ENCODE data around the gene PTGDS. TPM values are rescaled to one million over a fixed set of nuclear protein-coding genes. Genes with fewer than 3 reads are reported as not detected.

Gene PTGDS
- total RNA-seq = 100 to 1,000 TPM in 2 of 8 experiments, 10 to 100 TPM in 2, 1 to 10 TPM in 4; 1.2 to 273 (median 12.3) TPM

DNA sequence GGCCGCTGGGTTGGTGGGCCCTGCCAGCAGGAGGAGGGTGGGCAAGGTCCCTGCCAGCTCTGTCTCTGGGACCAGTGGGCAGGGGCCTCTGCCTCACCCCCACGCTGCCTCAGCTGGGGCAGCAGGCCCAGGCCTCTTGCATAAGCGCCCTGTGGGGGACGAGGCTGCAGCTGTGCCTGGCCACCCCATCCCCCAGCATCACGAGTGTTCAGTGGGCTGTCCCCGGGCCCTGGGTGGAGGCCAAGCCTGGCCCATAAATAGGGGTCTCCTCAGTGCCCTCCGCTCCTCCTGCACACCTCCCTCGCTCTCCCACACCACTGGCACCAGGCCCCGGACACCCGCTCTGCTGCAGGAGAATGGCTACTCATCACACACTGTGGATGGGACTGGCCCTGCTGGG, at the start of gene PTGDS:
TSS of gene PTGDS (plus strand) at position 282 of the 400 bp plus-strand sequence. CDS start at position 357, 75 bp downstream.
- in situ Hi-C loops (cut with MboI; ENCODE audit: low pct_unique_long_range_greater_than_20kb in 2 of 9, low sequenced_read_pairs in 9 of 9, unreplicated experiment in 9 of 9) = no loop called here
- peak in 5 of 8 experiments; percentile 17 to 48 (median 31) for ATAC-seq (replicated peaks in 6 of 8)
- peak within 1 kb of the TSS; percentile 29 to 46 (median 37) for H3K4me3 ChIP-seq
- 50 to 67% (median 54%) methylated on average over 2 to 6 of the region's 10 CpGs; no CpG with 5 or more reads in 7 of the 10 experiments for WGBS, 10 experiments
- H3K27ac ChIP-seq = peak within 1 kb of the TSS in 1 of 2 donors; percentile 37
- H3K4me1 ChIP-seq (replicated peaks in 1 of 2) = peaks cover 3 to 10% of the 10 kb centered on the region in 2 donors

DNA sequence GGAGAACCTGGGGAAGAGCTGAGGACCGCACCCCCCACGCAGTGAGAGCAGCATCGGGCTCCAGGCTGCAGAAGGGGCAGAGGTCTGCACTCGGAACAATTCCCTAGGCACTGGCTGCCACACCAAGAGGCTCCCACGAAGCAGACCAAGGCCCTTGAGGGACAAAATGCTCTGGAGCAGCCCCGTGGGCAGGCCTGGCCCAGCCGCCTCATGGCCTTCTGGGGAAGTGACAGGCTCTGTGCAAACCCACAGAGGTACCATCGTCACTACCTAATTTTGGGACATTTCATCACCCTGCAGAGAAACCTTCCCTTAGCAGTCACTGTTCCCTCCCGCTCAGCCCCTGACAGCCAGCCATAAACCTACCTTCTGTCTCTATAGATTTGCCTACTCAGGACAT, 48.7 kb upstream of the PTGDS start:
- no peaks in the 10 kb centered on the region for H3K4me1 ChIP-seq (replicated peaks in 1 of 2)
- 83 to 100% (median 93%) methylated on average over 1 to 3 of the region's 9 CpGs; no CpG with 5 or more reads in 6 of the 10 experiments for WGBS, 10 experiments

DNA sequence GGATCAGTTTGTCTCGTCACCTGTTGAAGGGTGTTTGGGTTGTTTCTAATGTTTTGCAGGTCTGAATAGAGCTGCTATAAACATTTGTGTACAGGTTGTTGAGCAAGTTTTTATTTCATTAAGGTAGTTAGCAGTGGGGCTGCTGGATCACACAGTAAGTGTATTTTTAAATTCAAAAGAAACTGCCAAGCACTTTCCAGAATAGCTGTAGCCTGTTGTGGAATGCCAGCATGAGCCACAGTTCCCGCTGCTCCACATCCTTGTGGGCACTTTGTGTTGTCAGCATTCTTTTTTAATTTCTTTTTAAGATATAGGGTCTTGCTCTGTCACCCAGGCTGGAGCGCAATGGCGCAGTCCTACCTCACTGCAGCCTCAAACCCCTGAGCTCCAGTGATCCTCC, 47.3 kb upstream of the PTGDS start:
- H3K4me1 ChIP-seq (replicated peaks in 1 of 2) = no peaks in the 10 kb centered on the region
- in situ Hi-C loops (cut with MboI; ENCODE audit: low pct_unique_long_range_greater_than_20kb in 2 of 9, low sequenced_read_pairs in 9 of 9, unreplicated experiment in 9 of 9) = no loop called here
- no peak overlapping the region for H3K27ac ChIP-seq
- WGBS, 10 experiments = 75 to 100% (median 100%) methylated on average over 2 to 4 of the region's 4 CpGs; no CpG with 5 or more reads in 2 of the 10 experiments
- ATAC-seq (replicated peaks in 6 of 8) = no peak
- no peak overlapping the region for H3K4me3 ChIP-seq

More for the DNA sequence above, 48.7 kb upstream of the PTGDS start:
- H3K27ac ChIP-seq = no peak overlapping the region
- ATAC-seq (replicated peaks in 6 of 8) = peak in 3 of 8 experiments; percentile 22 to 43 (median 27)
- in situ Hi-C loops (cut with MboI; ENCODE audit: low pct_unique_long_range_greater_than_20kb in 2 of 9, low sequenced_read_pairs in 9 of 9, unreplicated experiment in 9 of 9) = no loop called here
- H3K4me3 ChIP-seq = no peak overlapping the region

DNA sequence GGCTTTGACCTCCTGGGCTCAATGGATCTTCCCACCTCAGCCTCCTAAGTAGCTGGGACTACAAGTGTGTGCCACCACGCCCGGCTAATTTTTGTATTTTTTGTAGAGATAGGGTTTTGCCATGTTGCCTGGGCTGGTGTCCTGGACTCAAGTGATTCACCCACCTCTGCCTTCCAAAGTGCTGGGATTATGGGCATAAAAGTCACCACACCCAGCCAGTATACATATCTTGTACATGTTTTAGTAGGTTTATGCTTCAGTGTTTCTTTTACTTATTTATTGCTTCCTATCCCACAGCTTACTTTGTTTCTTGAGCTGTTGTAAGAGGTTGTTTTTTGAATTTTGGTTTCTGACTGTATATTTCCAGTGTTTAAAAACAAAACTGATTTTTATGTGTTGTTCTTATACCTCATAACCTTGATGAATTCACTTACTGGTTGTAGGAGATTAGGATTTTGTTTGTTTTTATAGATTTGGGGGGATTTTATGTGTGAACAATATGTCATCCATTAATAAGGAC, 45.6 kb upstream of the PTGDS start:
- H3K4me1 ChIP-seq (replicated peaks in 1 of 2) = no peaks in the 10 kb centered on the region
- peak in 3 of 8 experiments; percentile 62 to 69 (median 65) for ATAC-seq (replicated peaks in 6 of 8)
- H3K4me3 ChIP-seq = no peak overlapping the region
- in situ Hi-C loops (cut with MboI; ENCODE audit: low pct_unique_long_range_greater_than_20kb in 2 of 9, low sequenced_read_pairs in 9 of 9, unreplicated experiment in 9 of 9) = no loop called here
- 37 to 100% (median 85%) methylated on average over 1 to 2 of the region's 2 CpGs; no CpG with 5 or more reads in 4 of the 10 experiments for WGBS, 10 experiments
- H3K27ac ChIP-seq = no peak overlapping the region

DNA sequence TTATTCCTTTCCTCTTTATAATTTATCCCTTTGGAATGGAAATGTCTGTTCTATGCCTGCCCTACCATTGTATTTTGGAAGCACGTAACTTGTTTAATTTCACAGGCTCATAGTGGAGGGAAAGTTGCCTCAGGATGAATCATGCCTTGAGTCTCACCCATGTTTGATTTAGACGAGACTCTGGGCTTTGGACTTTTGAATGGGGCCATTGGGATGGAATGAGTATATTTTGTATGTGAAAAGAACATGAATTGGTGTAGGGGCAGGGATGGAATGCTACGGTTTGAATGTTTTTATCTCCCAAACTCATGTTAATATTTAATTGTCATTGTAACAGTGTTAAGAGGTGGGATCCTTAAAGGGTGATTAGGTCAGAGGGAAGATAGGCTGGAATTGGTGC, 43.0 kb upstream of the PTGDS start:
- in situ Hi-C loops (cut with MboI; ENCODE audit: low pct_unique_long_range_greater_than_20kb in 2 of 9, low sequenced_read_pairs in 9 of 9, unreplicated experiment in 9 of 9) = no loop called here
- no peak overlapping the region for H3K27ac ChIP-seq
- WGBS, 10 experiments = 33 to 100% (median 80%) methylated on average over 1 to 3 of the region's 3 CpGs
- H3K4me1 ChIP-seq (replicated peaks in 1 of 2) = no peaks in the 10 kb centered on the region
- H3K4me3 ChIP-seq = no peak overlapping the region
- ATAC-seq (replicated peaks in 6 of 8) = peak in 3 of 8 experiments; percentile 27 to 46 (median 42)

DNA sequence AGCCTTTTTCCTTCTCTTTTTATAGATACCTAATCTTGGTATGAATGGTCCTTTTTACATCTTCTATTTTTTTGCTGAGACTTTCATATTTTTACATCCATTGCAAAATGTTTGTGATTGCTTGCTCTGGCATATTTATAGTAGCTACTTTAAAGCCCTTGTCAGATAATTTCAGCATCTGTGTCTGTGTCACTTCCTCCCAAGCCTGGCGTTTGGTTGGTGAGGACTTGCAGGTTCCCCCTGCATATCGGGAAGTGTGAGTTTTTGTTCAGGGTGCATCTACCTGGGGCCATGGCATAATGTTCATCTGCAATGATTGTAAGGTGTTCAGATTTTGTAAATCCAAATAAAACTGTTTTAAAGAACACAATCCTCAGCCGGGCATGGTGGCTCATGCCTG, 41.7 kb upstream of the PTGDS start:
- H3K27ac ChIP-seq = no peak overlapping the region
- ATAC-seq (replicated peaks in 6 of 8) = no peak
- WGBS, 10 experiments = 50 to 100% (median 80%) methylated on average over 1 to 3 of the region's 3 CpGs; no CpG with 5 or more reads in 5 of the 10 experiments
- in situ Hi-C loops (cut with MboI; ENCODE audit: low pct_unique_long_range_greater_than_20kb in 2 of 9, low sequenced_read_pairs in 9 of 9, unreplicated experiment in 9 of 9) = no loop called here
- H3K4me1 ChIP-seq (replicated peaks in 1 of 2) = no peaks in the 10 kb centered on the region
- no peak overlapping the region for H3K4me3 ChIP-seq

DNA sequence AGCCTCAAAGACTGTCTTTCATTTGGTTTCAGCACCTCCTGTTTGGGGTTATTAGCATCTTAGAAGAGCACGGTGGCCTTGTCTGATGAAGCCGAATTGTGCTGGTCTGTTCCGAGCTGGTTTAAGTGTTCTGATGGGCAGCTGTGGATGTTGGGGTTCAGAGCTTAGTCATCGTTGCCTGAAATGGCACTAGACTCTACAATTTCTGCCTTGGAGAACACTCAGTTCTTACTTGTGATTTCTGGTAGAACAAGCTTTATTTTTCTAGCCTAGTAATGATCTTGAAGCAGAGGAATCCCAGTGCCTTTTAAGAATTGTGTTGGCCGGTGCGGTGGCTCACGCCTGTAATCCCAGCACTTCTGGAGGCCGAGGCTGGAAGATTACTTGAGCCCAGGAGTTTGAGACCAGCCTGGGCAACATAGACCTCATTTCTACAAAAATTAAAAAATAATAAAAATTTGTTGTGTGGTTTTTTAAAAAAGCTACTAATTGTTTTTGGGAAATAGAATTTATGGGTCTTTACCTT, 40.6 kb upstream of the PTGDS start:
- in situ Hi-C loops (cut with MboI; ENCODE audit: low pct_unique_long_range_greater_than_20kb in 2 of 9, low sequenced_read_pairs in 9 of 9, unreplicated experiment in 9 of 9) = no loop called here
- no peak for ATAC-seq (replicated peaks in 6 of 8)
- Histone ChIP-seq H3K4me3 (no peak overlapping the region), H3K27ac (no peak overlapping the region), H3K4me1 (replicated peaks in 1 of 2) (no peaks in the 10 kb centered on the region)
- 37 to 100% (median 84%) methylated on average over 1 to 8 of the region's 8 CpGs; no CpG with 5 or more reads in 1 of the 10 experiments for WGBS, 10 experiments

DNA sequence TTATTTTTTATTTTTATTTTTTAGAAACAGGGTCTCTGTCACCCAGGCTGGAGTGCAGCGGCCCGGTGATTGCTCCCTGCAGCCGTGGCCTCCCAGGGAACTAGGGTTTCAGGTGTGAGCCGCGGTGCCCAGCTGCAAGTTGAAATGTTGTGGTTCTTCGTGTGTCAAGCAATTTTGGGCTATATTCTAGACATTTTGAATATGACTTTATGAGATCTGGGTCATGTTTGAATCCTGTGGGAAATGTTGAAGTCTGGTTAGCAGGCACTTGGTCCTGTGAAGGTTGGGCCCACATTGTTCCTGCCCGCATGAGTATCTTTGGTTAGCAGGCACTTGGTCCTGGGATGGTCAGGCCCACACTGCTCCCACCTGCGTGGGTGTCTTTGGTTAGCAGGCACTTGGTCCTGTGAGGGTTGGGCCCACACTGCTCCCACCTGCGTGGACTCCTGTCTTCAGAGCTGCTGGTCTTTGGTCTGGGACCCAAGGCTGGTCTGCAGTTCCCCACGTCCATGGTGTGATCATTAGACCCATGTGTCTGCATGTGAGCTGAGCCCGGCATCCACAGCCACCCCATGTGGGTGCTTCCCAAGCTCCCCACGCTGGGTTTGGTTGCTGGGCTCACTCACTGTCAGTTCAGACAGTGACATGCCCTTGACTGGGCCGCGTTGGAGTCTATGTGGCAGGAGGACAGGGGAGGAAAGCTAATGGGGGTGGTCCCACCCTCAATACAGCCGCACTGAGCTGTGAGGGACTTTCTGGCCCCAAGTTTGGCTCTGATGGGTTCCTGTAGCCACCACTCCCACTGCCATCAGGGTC, 39.9 kb upstream of the PTGDS start:
- in situ Hi-C loops (cut with MboI; ENCODE audit: low pct_unique_long_range_greater_than_20kb in 2 of 9, low sequenced_read_pairs in 9 of 9, unreplicated experiment in 9 of 9) = no loop called here
- WGBS, 10 experiments = 82 to 100% (median 91%) methylated on average over 2 to 7 of the region's 15 CpGs; no CpG with 5 or more reads in 4 of the 10 experiments
- no peak for ATAC-seq (replicated peaks in 6 of 8)
- H3K4me1 ChIP-seq (replicated peaks in 1 of 2) = no peaks in the 10 kb centered on the region
- no peak overlapping the region for H3K4me3 ChIP-seq
- H3K27ac ChIP-seq = no peak overlapping the region

DNA sequence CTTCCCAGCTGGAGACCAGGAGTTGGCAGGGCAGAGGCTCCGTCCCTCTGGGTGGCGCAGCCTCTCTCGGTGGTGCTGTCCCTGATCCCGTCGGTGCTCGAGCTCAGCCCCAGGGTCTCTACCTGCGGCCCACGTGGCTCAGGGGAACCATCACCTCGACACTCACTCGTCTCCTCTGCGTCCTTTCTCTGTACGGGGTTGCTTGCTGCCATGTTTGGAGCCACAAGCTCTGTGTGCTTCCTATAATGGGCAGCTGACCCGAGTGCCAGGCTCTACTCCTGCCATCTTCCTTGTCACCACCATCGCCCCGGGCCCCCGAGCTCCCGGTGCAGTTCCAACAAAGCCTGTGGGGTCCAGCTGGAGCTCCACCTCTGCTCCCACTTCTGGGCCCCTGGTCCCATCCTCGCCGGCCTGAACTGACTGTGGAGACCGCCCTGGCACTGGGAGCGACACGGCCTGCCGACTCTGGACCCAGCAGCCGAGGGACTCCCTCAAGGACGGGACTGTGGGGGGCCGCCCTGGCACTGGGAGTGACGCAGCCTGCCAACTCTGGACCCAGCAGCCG, 37.8 kb upstream of the PTGDS start:
- no peak overlapping the region for H3K27ac ChIP-seq
- in situ Hi-C loops (cut with MboI; ENCODE audit: low pct_unique_long_range_greater_than_20kb in 2 of 9, low sequenced_read_pairs in 9 of 9, unreplicated experiment in 9 of 9) = no loop called here
- 80 to 97% (median 94%) methylated on average over 2 to 13 of the region's 28 CpGs; no CpG with 5 or more reads in 5 of the 10 experiments for whole genome bisulfite sequencing, 10 experiments

DNA sequence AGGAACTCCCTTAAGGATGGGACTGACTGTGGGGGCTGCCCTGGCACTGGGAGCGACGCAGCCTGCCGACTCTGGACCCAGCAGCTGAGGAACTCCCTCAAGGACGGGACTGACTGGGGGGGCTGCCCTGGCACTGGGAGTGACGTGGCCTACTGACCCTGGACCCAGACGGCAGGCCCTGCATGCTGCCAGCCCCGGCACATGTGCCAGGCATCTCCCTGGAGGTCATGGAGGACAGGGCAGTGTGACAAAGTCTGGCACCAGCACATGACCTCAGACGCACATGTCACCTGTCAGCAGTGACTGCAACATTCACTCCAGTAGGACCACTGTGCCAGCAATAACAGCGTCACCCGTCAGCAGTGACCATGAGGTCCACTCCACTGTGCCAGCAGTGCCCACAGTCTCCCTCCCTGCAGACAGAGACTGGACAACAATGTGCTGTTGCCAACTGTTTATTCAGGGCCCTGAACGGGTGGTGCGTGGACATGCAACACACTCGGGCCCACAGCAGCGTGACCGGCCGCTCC, 37.2 kb upstream of the PTGDS start:
- Histone ChIP-seq H3K4me3 (no peak overlapping the region), H3K27ac (no peak overlapping the region), H3K4me1 (replicated peaks in 1 of 2) (peaks cover 3 to 11% of the 10 kb centered on the region in 2 donors)
- WGBS, 10 experiments = 93 to 100% (median 100%) methylated on average over 1 to 3 of the region's 16 CpGs; no CpG with 5 or more reads in 7 of the 10 experiments
- ATAC-seq (replicated peaks in 6 of 8) = no peak
- in situ Hi-C loops (cut with MboI; ENCODE audit: low pct_unique_long_range_greater_than_20kb in 2 of 9, low sequenced_read_pairs in 9 of 9, unreplicated experiment in 9 of 9) = no loop called here

More for the DNA sequence above, 37.8 kb upstream of the PTGDS start:
- no peak overlapping the region for H3K4me3 ChIP-seq
- H3K4me1 ChIP-seq (replicated peaks in 1 of 2) = peaks cover 3 to 9% of the 10 kb centered on the region in 2 donors
- no peak for ATAC-seq (replicated peaks in 6 of 8)

DNA sequence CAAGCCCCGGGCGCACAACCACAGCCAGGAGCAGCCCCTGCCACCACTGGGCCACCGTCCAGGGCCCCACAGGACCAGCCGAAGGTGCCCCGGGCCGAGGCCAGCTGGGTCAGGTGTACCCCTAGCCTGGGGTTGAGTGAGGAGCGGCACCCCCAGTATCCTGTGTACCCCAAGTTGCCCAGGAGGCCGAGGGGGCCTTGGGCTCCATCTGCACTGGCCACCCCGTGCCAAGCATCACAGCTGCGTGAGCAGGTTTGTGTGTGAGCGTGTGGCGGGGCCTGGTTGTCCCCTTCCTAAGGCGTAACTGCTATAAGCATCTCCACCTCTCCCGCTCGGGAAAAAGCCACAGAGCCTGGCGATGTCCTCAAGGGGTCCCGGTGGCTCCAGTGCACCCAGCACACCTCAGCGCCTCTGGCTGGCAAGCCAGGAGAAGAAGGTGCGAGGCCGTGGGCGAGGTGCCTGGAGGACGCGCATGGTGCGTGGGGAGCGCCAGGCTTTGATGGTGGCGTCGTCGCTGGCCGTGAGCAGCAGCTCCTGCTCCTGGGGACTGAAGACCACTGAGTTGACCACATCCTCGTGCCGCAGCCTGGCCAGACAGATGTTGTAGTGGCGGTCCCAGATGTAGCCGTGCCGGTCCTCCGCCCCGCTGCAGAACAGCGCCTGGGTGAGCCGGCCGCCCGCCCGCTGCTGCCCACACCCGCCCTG, 36.6 kb upstream of the PTGDS start:
- in situ Hi-C loops (cut with MboI; ENCODE audit: low pct_unique_long_range_greater_than_20kb in 2 of 9, low sequenced_read_pairs in 9 of 9, unreplicated experiment in 9 of 9) = no loop called here
- no peak overlapping the region for H3K4me3 ChIP-seq
- ATAC-seq (replicated peaks in 6 of 8) = no peak
- 94 to 100% (median 100%) methylated on average over 1 to 23 of the region's 42 CpGs; no CpG with 5 or more reads in 5 of the 10 experiments for WGBS, 10 experiments
- peaks cover 3 to 11% of the 10 kb centered on the region in 2 donors for H3K4me1 ChIP-seq (replicated peaks in 1 of 2)
- no peak overlapping the region for H3K27ac ChIP-seq
